GM13976 (cell line): ENCODE measurements around the gene SUPT6H.

ENCODE experiments used
- DNase-seq: peaks from one replicate; pipeline ENCODE4 v3.0.0; 2012; ENCODE audit warnings: low spot score
- in situ Hi-C: fragments of 300-500 bp; cut with MboI; formaldehyde crosslinking; loops from one replicate; pipeline ENCODE4 v1.12.0; 2022; ENCODE audit warnings: low sequenced_read_pairs, mixed read lengths, inconsistent platforms; ENCODE audit not compliant: unreplicated experiment
- TF ChIP-seq, protein P1 (sequence below): IDR thresholded peaks from 2 replicates; pipeline ENCODE4 v1.5.1; 2012; ENCODE audit warnings: borderline replicate concordance, mild to moderate bottlenecking; ENCODE audit not compliant: insufficient read depth; ENCODE audit errors: extremely low read depth, missing control alignments, control extremely low read depth

SUPT6H gene

GRCh38 chr17:28684963-28685362 is 23.0 kb downstream of the SUPT6H start:
- DNase-seq: no peak
- TF ChIP-seq, protein P1, sequence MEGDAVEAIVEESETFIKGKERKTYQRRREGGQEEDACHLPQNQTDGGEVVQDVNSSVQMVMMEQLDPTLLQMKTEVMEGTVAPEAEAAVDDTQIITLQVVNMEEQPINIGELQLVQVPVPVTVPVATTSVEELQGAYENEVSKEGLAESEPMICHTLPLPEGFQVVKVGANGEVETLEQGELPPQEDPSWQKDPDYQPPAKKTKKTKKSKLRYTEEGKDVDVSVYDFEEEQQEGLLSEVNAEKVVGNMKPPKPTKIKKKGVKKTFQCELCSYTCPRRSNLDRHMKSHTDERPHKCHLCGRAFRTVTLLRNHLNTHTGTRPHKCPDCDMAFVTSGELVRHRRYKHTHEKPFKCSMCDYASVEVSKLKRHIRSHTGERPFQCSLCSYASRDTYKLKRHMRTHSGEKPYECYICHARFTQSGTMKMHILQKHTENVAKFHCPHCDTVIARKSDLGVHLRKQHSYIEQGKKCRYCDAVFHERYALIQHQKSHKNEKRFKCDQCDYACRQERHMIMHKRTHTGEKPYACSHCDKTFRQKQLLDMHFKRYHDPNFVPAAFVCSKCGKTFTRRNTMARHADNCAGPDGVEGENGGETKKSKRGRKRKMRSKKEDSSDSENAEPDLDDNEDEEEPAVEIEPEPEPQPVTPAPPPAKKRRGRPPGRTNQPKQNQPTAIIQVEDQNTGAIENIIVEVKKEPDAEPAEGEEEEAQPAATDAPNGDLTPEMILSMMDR: no peak
- in situ Hi-C loops: no loop called here

DNA sequence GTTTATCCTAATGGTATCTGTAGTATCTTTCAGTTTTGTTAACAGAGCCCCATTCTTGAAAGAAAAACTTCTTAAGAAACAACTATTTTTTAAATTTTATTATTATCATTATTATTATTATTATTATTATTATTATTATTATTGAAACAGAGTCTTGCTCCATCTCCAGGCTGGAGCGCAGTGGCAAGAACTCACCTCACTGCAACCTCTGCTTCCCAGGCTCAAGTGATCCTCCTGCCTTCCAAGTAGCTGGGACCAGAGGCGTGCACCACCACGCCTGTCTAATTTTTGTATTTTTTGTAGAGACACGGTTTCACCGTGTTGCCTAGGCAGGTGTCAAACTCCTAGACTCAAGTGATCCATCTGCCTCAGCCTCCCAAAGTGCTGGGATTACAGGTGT is 23.4 kb downstream of the SUPT6H start:
- DNase-seq: no peak
- in situ Hi-C loops: no loop called here
- TF ChIP-seq, protein P1: no peak

- TF ChIP-seq, protein P1: no peak
- in situ Hi-C loops: no loop called here
- no peak for DNase-seq
Measured at GRCh38 chr17:28686296-28686695, 24.3 kb downstream of the SUPT6H start.

- TF ChIP-seq, protein P1: no peak
- in situ Hi-C loops: no loop called here
- no peak for DNase-seq
Measured at GRCh38 chr17:28688481-28688880, 26.5 kb downstream of the SUPT6H start.

GRCh38 chr17:28689011-28689410 is 27.0 kb downstream of the SUPT6H start:
- TF ChIP-seq, protein P1: no peak
- no peak for DNase-seq
- in situ Hi-C loops: no loop called here

DNA sequence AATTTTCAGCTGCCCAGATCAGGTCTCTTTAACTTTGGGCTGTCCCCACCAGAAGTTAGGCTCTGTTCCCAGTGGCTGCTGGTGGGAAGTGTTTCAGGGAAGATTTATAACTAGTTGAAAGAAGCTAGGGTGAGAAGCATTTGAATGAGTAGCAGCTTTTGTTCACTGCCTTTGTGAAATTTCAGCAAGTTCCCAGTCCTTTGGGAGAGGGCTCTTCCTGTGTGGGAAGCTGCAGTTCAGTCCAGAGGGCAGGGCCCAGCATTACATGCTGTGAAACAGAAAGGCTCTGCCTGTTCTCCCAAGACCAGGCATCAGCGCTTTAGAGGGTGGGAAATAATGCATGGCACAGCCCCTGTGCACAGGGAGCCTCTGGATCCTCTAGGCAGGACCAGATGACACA is 31.9 kb downstream of the SUPT6H start:
- TF ChIP-seq, protein P1: no peak
- DNase-seq: no peak
- in situ Hi-C loops: no loop called here
